Pancreas (tissue), 10 donors: ENCODE data around the gene ZCCHC10. TPM values are rescaled to one million over a fixed set of nuclear protein-coding genes. Genes with fewer than 3 reads are reported as not detected.
"Not testable (repeated sequence)": the region's sequence is repeated elsewhere in the genome, so short reads cannot be mapped to it uniquely, and the experiment has no call there.

Experiments used
- ATAC-seq, 4 donors: fragments of 200-7000 bp; cut with Tn5 transposase; one replicate each; pipeline versions ENCODE4 v1.8.0 to v1.9.1; 2020; ENCODE audit warnings: mild to moderate bottlenecking in 4 of 4, moderate library complexity in 4 of 4
- DNase-seq, 6 donors: peaks; one replicate each; pipeline ENCODE4 v3.0.0-alpha.2; 2020
- FAIRE-seq: peaks from 2 replicates; lab custom pipeline; 2012; peaks lifted over from hg19 to GRCh38; lab: Jason Lieb, UNC
- H3K27ac ChIP-seq, 4 donors: fragments of 200-600 bp; sonication (generic); 1 replicate in 3 of 4; 2 replicates in 1 of 4; pipeline versions ENCODE4 v1.5.0 to v1.8.0; 2020
- H3K27me3 ChIP-seq, 4 donors: fragments of 200-600 bp; one replicate each; pipeline ENCODE4 v1.8.0; 2021
- H3K36me3 ChIP-seq, 3 donors: fragments of 200-600 bp; sonication (generic) in 1 of 3; one replicate each; pipeline versions ENCODE4 v1.5.0 to v1.8.0; 2020 to 2021
- H3K4me1 ChIP-seq, 3 donors: fragments of 200-600 bp; one replicate each; pipeline ENCODE4 v1.8.0; 2021
- H3K4me3 ChIP-seq, 4 donors: fragments of 200-600 bp; sonication (generic) in 2 of 4; one replicate each; pipeline versions ENCODE4 v1.5.0 to v1.8.0; 2020 to 2021
- H3K9me3 ChIP-seq, 4 donors: fragments of 200-600 bp; one replicate each; pipeline ENCODE4 v1.8.0; 2021
- CTCF ChIP-seq, 4 donors: fragments of 200-600 bp; sonication (generic) in 3 of 4; IDR thresholded peaks; one replicate each; pipeline versions ENCODE4 v1.5.0 to v1.8.0; 2021; ENCODE audit warnings: antibody characterized with exemption in 4 of 4
- WGBS, 2 donors: extraction: QIAGEN DNeasy Blood & Tissue Kit; methylation state at CpG; one replicate each; pipeline ENCODE4 v1.1.7; 2013; 5-methylcytosine and 5-hydroxymethylcytosine counted together
- intact Hi-C, 3 donors: fragments of 100-400 bp; cut with DNase I; formaldehyde crosslinking; loops; one replicate each; pipeline versions ENCODE4 v1.11.1 to v1.14.2; 2022
- polyA plus RNA-seq, 2 donors: library from polyadenylated mRNA; stranded (reverse); fragments of 200-250 nt; gene quantifications; one replicate each; pipeline ENCODE4 v1.2.3, GENCODE V29; 2013
- total RNA-seq, 6 donors: library from RNA; stranded (reverse); fragmentation: NEBNext Ultra II Directional in 4 of 6; extraction: Animal tissue kit (Norgen Biotek cat#: 25700) in 4 of 6; gene quantifications; one replicate each; pipeline versions ENCODE4 v1.2.1 to v1.2.4, GENCODE V29; 2021 to 2023
- donor health status: healthy with polysubstance abuse.
- donor health status: DM: no; HTN: no; CAD: no; lungs with moderate emphysema.
- donor health status: DM: no; HTN: no; CAD: no.
- donor health status: control.
- donor health status: control.
- donor health status: Bipolar disorder and iron deficiency.
- donor health status: DM: yes; HTN: yes; CAD: no.
- donor health status: DM: no; HTN: no; CAD: no.
- donor health status: DM: no; HTN: no; CAD: no.
- donor health status: DM: yes; HTN: yes; CAD: no.

The ZCCHC10 gene
- total and polyA plus RNA-seq, 8 donors = 4.8 to 13.3 (median 9.1) TPM

GRCh38 chr5:132965120-132965519 is 61.2 kb downstream of the ZCCHC10 start:
- no peak overlapping the region for H3K4me3 ChIP-seq
- no peaks in the 10 kb centered on the region for H3K27me3 ChIP-seq
- H3K27ac ChIP-seq = no peak overlapping the region
- intact Hi-C loops = no loop called here
- WGBS, 2 donors = 89% methylated on average over 4 of the region's 4 CpGs
- no peaks in the 10 kb centered on the region for H3K36me3 ChIP-seq
- FAIRE-seq = no peak
- no peak for ATAC-seq
- TF ChIP-seq CTCF (IDR thresholded peaks at IDR 0.05) = no peak
- no peaks in the 10 kb centered on the region for H3K9me3 ChIP-seq
- H3K4me1 ChIP-seq = peaks cover 6 to 14% (median 7%) of the 10 kb centered on the region in 3 donors
- no peak for DNase-seq

GRCh38 chr5:132963171-132964104 is 62.9 kb downstream of the ZCCHC10 start, which contains the start of gene AFF4:
TSS of gene AFF4 (minus strand) at chr5:132963634. CDS start at chr5:132937189, 26,445 bp downstream.
- peak; percentile 92 to 96 (median 94) for ATAC-seq
- WGBS, 2 donors = 1% methylated on average over 66 to 98 of the region's 98 CpGs
- Histone ChIP-seq H3K4me3 (peak within 1 kb of the TSS; percentile 82 to 100 (median 87)), H3K36me3 (no peaks in the 10 kb centered on the region), H3K9me3 (no peaks in the 10 kb centered on the region), H3K27me3 (no peaks in the 10 kb centered on the region), H3K27ac (peak within 1 kb of the TSS; percentile 98 to 100 (median 99)), H3K4me1 (peaks cover 6 to 14% (median 7%) of the 10 kb centered on the region in 3 donors)
- FAIRE-seq = no peak
- peak; percentile 96 to 99 (median 98) for DNase-seq
- no peak for TF ChIP-seq CTCF (IDR thresholded peaks at IDR 0.05)
- intact Hi-C loops = no loop called here

- Histone ChIP-seq H3K9me3 (no peaks in the 10 kb centered on the region), H3K36me3 (no peaks in the 10 kb centered on the region), H3K4me3 (peak overlapping the region; percentile 82 to 100 (median 87)), H3K27me3 (no peaks in the 10 kb centered on the region), H3K27ac (peak overlapping the region; percentile 98 to 100 (median 99)), H3K4me1 (peaks cover 6 to 14% (median 7%) of the 10 kb centered on the region in 3 donors)
- ATAC-seq (peak; percentile 43 to 61 (median 54)), DNase-seq (peak in 3 of 6 donors; percentile 30 to 34 (median 33)), FAIRE-seq (peak; percentile 5)
- TF ChIP-seq CTCF (IDR thresholded peaks at IDR 0.05) = no peak
- 0% methylated on average over 21 of the region's 21 CpGs for WGBS, 2 donors
- intact Hi-C loops = no loop called here
Measured at GRCh38 chr5:132962429-132963021, 63.8 kb downstream of the ZCCHC10 start.

- DNase-seq (no peak), FAIRE-seq (no peak), ATAC-seq (no peak)
- Histone ChIP-seq H3K9me3 (no peaks in the 10 kb centered on the region), H3K27me3 (no peaks in the 10 kb centered on the region), H3K36me3 (no peaks in the 10 kb centered on the region), H3K4me1 (peaks cover 6 to 14% (median 7%) of the 10 kb centered on the region in 3 donors), H3K4me3 (peak overlapping the region; percentile 82 to 100 (median 87)), H3K27ac (peak overlapping the region; percentile 98 to 100 (median 99))
- TF ChIP-seq CTCF (IDR thresholded peaks at IDR 0.05) = no peak
- WGBS, 2 donors = 1 to 2% methylated on average over 5 of the region's 5 CpGs
- intact Hi-C loops = no loop called here
Measured at GRCh38 chr5:132961887-132962286, 64.5 kb downstream of the ZCCHC10 start.

- H3K36me3 ChIP-seq, DNase-seq, FAIRE-seq, H3K27me3 ChIP-seq, H3K9me3 ChIP-seq, ATAC-seq, intact Hi-C loops: not testable (repeated sequence)
- peak overlapping the region in 3 of 4 donors; percentile 86 to 100 (median 88) for H3K4me3 ChIP-seq
- peaks cover 6 to 14% (median 7%) of the 10 kb centered on the region in 3 donors for H3K4me1 ChIP-seq
- H3K27ac ChIP-seq = peak overlapping the region in 2 of 4 donors; percentile 99 to 100
- WGBS, 2 donors = 90 to 91% methylated on average over 11 of the region's 11 CpGs
Measured at GRCh38 chr5:132961123-132961815, 65.1 kb downstream of the ZCCHC10 start.

GRCh38 chr5:132956166-132956799 is 70.1 kb downstream of the ZCCHC10 start:
- intact Hi-C loops, FAIRE-seq, H3K36me3 ChIP-seq, H3K27ac ChIP-seq, H3K27me3 ChIP-seq, H3K4me3 ChIP-seq, DNase-seq, ATAC-seq, H3K9me3 ChIP-seq: not testable (repeated sequence)
- 93 to 95% methylated on average over 6 of the region's 6 CpGs for WGBS, 2 donors
- H3K4me1 ChIP-seq = peaks cover 16 to 26% (median 18%) of the 10 kb centered on the region in 3 donors
